ENCODE results near the gene GRAMD1A.

GRAMD1A gene

DNA sequence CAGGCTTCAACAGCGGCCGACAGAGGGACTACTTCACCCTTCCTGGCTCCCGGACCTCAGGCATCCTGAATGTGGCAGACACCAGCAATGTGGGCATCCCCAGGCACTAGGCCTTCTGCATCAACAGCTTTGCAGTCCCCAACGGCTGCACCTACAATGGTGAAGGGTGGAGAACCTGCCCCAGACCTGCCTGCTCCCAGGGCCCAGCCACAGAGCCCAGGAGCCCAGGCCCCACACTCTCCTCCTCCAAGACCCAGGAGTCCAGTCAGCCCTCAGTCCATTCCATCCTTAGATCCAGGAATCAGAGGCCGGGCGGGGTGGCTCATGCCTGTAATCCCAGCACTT is 75.9 kb downstream of the GRAMD1A start:
- DNase-seq (ENCODE audit: extremely low spot score): no peak
- ChIA-PET CTCF (interaction anchor here (8.3 kb wide), 1 partner anchor 9 kb away, joined by 38 read pairs; no protein-coding TSS in a partner anchor), POLR2A (no interaction called here)
- TF ChIP-seq, protein P1, sequence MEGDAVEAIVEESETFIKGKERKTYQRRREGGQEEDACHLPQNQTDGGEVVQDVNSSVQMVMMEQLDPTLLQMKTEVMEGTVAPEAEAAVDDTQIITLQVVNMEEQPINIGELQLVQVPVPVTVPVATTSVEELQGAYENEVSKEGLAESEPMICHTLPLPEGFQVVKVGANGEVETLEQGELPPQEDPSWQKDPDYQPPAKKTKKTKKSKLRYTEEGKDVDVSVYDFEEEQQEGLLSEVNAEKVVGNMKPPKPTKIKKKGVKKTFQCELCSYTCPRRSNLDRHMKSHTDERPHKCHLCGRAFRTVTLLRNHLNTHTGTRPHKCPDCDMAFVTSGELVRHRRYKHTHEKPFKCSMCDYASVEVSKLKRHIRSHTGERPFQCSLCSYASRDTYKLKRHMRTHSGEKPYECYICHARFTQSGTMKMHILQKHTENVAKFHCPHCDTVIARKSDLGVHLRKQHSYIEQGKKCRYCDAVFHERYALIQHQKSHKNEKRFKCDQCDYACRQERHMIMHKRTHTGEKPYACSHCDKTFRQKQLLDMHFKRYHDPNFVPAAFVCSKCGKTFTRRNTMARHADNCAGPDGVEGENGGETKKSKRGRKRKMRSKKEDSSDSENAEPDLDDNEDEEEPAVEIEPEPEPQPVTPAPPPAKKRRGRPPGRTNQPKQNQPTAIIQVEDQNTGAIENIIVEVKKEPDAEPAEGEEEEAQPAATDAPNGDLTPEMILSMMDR (IDR thresholded peaks at IDR 0.05; ENCODE audit: control extremely low read depth, extremely low read depth, low read depth, missing control alignments): no peak
